Activated CD8-positive, alpha-beta T cell treated with anti-CD3 and anti-CD28 coated beads for 36 hours (primary cell): Measurements from ENCODE around the gene C1orf21. TPM values are rescaled to one million over a fixed set of nuclear protein-coding genes. Genes with fewer than 3 reads are reported as not detected.

Source experiments
- ATAC-seq: fragments of 200-7000 bp; cut with Tn5 transposase; one replicate; pipeline ENCODE4 v1.10.0; 2021; ENCODE audit warnings: mild to moderate bottlenecking, moderate library complexity
- CTCF ChIA-PET: fragments of 350-600 bp; sonication (Branson Sonifier 250); formaldehyde crosslinking; loops from one replicate; lab custom pipeline; 2021; ENCODE audit warnings: antibody characterized with exemption; lab: Charles Lee
- POLR2A ChIA-PET: fragments of 350-600 bp; sonication (Branson Sonifier 250); formaldehyde crosslinking; loops from one replicate; lab custom pipeline; 2021; ENCODE audit warnings: antibody characterized with exemption; lab: Charles Lee
- DNase-seq: peaks from one replicate; pipeline ENCODE4 v3.0.0-alpha.2; 2020
- H3K27ac Mint-ChIP-seq: one replicate; pipeline ENCODE4 v1.8.0; 2021; ENCODE audit warnings: mild to moderate bottlenecking, mixed read lengths
- H3K27me3 Mint-ChIP-seq: one replicate; pipeline ENCODE4 v1.8.0; 2021; ENCODE audit warnings: mixed read lengths
- H3K36me3 Mint-ChIP-seq: one replicate; pipeline ENCODE4 v1.8.0; 2021; ENCODE audit warnings: low read depth, mixed read lengths
- H3K4me1 Mint-ChIP-seq: one replicate; pipeline ENCODE4 v1.8.0; 2021; ENCODE audit warnings: low read depth, mixed read lengths
- H3K4me3 Mint-ChIP-seq: one replicate; pipeline ENCODE4 v1.8.0; 2021; ENCODE audit warnings: mild to moderate bottlenecking, moderate library complexity, mixed read lengths
- H3K9me3 Mint-ChIP-seq: one replicate; pipeline ENCODE4 v1.8.0; 2021; ENCODE audit warnings: mixed read lengths
- CTCF ChIP-seq: fragments of 200-600 bp; IDR thresholded peaks from one replicate; pipeline ENCODE4 v1.8.0; 2022; ENCODE audit warnings: antibody characterized with exemption, mild to moderate bottlenecking
- intact Hi-C: fragments of 100-400 bp; cut with micrococcal nuclease; formaldehyde crosslinking; loops from one replicate; pipeline ENCODE4 v1.10.0; 2022
- total RNA-seq, 2 experiments: library from RNA; stranded (reverse); gene quantifications; one replicate each; pipeline ENCODE4 v1.2.3, GENCODE V29; 2021

Gene C1orf21
- total RNA-seq, 2 experiments from 2014 or later: 3.8 to 4.6 TPM

- no peak overlapping the region for H3K4me3 Mint-ChIP-seq
- no peak overlapping the region for H3K27ac Mint-ChIP-seq
- DNase-seq (no peak), ATAC-seq (no peak)
- ChIA-PET POLR2A (no interaction called here), CTCF (no interaction called here)
- no peaks in the 10 kb centered on the region for H3K36me3 Mint-ChIP-seq
- intact Hi-C loops: no loop called here
- H3K9me3 Mint-ChIP-seq: no peaks in the 10 kb centered on the region
- H3K4me1 Mint-ChIP-seq: no peaks in the 10 kb centered on the region
- TF ChIP-seq CTCF: no peak
- no peaks in the 10 kb centered on the region for H3K27me3 Mint-ChIP-seq
Observed at GRCh38 chr1:184567637-184568036, 180.8 kb downstream of the C1orf21 start.

GRCh38 chr1:184568148-184568547 lies 181.3 kb downstream of the C1orf21 start:
- Mint-ChIP-seq H3K27ac (no peak overlapping the region), H3K4me3 (no peak overlapping the region)

GRCh38 chr1:184569106-184569505 lies 182.3 kb downstream of the C1orf21 start:
- no peak overlapping the region for H3K27ac Mint-ChIP-seq
- DNase-seq (no peak), ATAC-seq (no peak)
- no peak for TF ChIP-seq CTCF
- H3K9me3 Mint-ChIP-seq: no peaks in the 10 kb centered on the region
- ChIA-PET POLR2A (no interaction called here), CTCF (no interaction called here)
- intact Hi-C loops: no loop called here
- H3K4me3 Mint-ChIP-seq: no peak overlapping the region
- no peaks in the 10 kb centered on the region for H3K36me3 Mint-ChIP-seq
- no peaks in the 10 kb centered on the region for H3K27me3 Mint-ChIP-seq
- H3K4me1 Mint-ChIP-seq: no peaks in the 10 kb centered on the region

More at GRCh38 chr1:184568148-184568547, 181.3 kb downstream of the C1orf21 start:
- DNase-seq (no peak), ATAC-seq (no peak)
- POLR2A ChIA-PET: no interaction called here
- intact Hi-C loops: no loop called here
- CTCF ChIA-PET: no interaction called here
- no peaks in the 10 kb centered on the region for H3K36me3 Mint-ChIP-seq
- no peaks in the 10 kb centered on the region for H3K27me3 Mint-ChIP-seq
- TF ChIP-seq CTCF: no peak
- H3K4me1 Mint-ChIP-seq: no peaks in the 10 kb centered on the region
- H3K9me3 Mint-ChIP-seq: no peaks in the 10 kb centered on the region

GRCh38 chr1:184574588-184574987 lies 187.8 kb downstream of the C1orf21 start:
- H3K27me3 Mint-ChIP-seq: no peaks in the 10 kb centered on the region
- TF ChIP-seq CTCF: no peak
- no peaks in the 10 kb centered on the region for H3K9me3 Mint-ChIP-seq
- intact Hi-C loops: no loop called here
- POLR2A ChIA-PET: no interaction called here
- no peaks in the 10 kb centered on the region for H3K4me1 Mint-ChIP-seq
- CTCF ChIA-PET: interaction anchor here (1.9 kb wide), 1 partner anchor 11 kb away, joined by 6 read pairs; no protein-coding TSS in a partner anchor
- ATAC-seq (no peak), DNase-seq (no peak)
- no peak overlapping the region for H3K4me3 Mint-ChIP-seq
- no peak overlapping the region for H3K27ac Mint-ChIP-seq
- H3K36me3 Mint-ChIP-seq: no peaks in the 10 kb centered on the region

GRCh38 chr1:184576822-184577221 lies 190.0 kb downstream of the C1orf21 start:
- ChIA-PET POLR2A (no interaction called here), CTCF (no interaction called here)
- no peak for DNase-seq
- Mint-ChIP-seq H3K4me1 (no peaks in the 10 kb centered on the region), H3K9me3 (peaks cover 6% of the 10 kb centered on the region), H3K4me3 (no peak overlapping the region), H3K36me3 (peaks cover 2% of the 10 kb centered on the region), H3K27ac (no peak overlapping the region), H3K27me3 (no peaks in the 10 kb centered on the region)
- no peak for ATAC-seq
- TF ChIP-seq CTCF: no peak
- intact Hi-C loops: no loop called here
